PC-3 (cell line): ENCODE measurements around the gene ABHD18.

ENCODE experiments used
- CTCF ChIP-seq: fragments of 300-600 bp; sonication (generic); conservative IDR thresholded peaks from 2 replicates; pipeline ENCODE4 v1.5.1; 2017; ENCODE audit warnings: antibody characterized with exemption, low read depth, mild to moderate bottlenecking, low read length
- EZH2 ChIP-seq: fragments of 300-600 bp; sonication (generic); IDR thresholded peaks from one replicate; pipeline ENCODE4 v1.6.1; 2017; ENCODE audit warnings: antibody characterized with exemption, mild to moderate bottlenecking, low read length; ENCODE audit not compliant: unreplicated experiment
- EZH2phosphoT487 ChIP-seq: fragments of 300-600 bp; sonication (generic); IDR thresholded peaks from 2 replicates; pipeline ENCODE4 v1.6.1; 2018; ENCODE audit warnings: mild to moderate bottlenecking, antibody characterized with exemption, low read length, borderline replicate concordance

GRCh38 chr4:128039568-128039967 lies 74.4 kb downstream of the ABHD18 start:
- TF ChIP-seq CTCF (no peak), EZH2phosphoT487 (no peak), EZH2 (no peak)
